ENCODE results near the gene CFLAR.

DNA sequence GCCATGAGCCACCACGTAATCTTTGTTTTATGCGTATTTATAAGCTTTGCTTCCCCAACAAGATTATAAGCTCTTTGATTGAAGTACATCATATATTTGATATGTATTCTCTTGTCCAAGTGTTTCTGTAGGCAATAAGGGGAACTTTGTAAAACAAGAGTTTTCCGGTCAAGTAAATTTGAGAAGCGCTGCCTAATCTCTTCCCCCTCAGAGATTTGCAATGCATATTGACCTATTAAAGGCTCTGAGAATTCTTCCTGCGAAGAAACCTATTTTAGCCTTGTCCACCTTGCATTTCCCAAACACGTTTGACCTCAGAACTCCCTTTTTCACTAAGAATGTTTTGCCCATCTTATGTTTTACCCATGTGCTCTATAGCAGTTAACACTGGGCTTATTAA, 40.1 kb downstream of the CFLAR start:
- TF ChIP-seq POLR2A (IDR thresholded peaks at IDR 0.05): no peak
- TF ChIP-seq, protein P1, sequence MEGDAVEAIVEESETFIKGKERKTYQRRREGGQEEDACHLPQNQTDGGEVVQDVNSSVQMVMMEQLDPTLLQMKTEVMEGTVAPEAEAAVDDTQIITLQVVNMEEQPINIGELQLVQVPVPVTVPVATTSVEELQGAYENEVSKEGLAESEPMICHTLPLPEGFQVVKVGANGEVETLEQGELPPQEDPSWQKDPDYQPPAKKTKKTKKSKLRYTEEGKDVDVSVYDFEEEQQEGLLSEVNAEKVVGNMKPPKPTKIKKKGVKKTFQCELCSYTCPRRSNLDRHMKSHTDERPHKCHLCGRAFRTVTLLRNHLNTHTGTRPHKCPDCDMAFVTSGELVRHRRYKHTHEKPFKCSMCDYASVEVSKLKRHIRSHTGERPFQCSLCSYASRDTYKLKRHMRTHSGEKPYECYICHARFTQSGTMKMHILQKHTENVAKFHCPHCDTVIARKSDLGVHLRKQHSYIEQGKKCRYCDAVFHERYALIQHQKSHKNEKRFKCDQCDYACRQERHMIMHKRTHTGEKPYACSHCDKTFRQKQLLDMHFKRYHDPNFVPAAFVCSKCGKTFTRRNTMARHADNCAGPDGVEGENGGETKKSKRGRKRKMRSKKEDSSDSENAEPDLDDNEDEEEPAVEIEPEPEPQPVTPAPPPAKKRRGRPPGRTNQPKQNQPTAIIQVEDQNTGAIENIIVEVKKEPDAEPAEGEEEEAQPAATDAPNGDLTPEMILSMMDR (IDR thresholded peaks at IDR 0.05): no peak

Data from uterus (tissue), 2 donors.